GM12891 (cell line): ENCODE data around the gene ANKS1B.

Experiments used
- POLR2A ChIP-seq: IDR thresholded peaks from 2 replicates; pipeline ENCODE4 v1.6.1; 2011; ENCODE audit warnings: low read depth, low read length, control low read depth
- POLR2AphosphoS5 ChIP-seq: IDR thresholded peaks from 2 replicates; pipeline ENCODE4 v1.6.1; 2011; ENCODE audit warnings: low read depth, low read length, control low read depth
- TAF1 ChIP-seq: IDR thresholded peaks from 2 replicates; pipeline ENCODE4 v1.6.1; 2011; ENCODE audit warnings: low read depth, low read length, control low read depth

GRCh38 chr12:98864363-98864762 is 1120.4 kb downstream of the ANKS1B start:
- TF ChIP-seq POLR2A (no peak), TAF1 (no peak), POLR2AphosphoS5 (no peak)
